Immature natural killer cell (primary cell): Measurements from ENCODE around the gene ENTHD1. TPM values are rescaled to one million over a fixed set of nuclear protein-coding genes. Genes with fewer than 3 reads are reported as not detected.

ENCODE experiments used
- DNase-seq, 3 donors: peaks; one replicate each; pipeline ENCODE4 v3.0.0; 2022; ENCODE audit warnings: mixed read lengths in 1 of 3
- H3K27ac Mint-ChIP-seq, 6 donors: one replicate each; pipeline ENCODE4 v1.8.0; 2020; ENCODE audit warnings: mixed read lengths in 6 of 6, mild to moderate bottlenecking in 5 of 6, inconsistent platforms in 4 of 6, moderate library complexity in 3 of 6
- H3K27me3 Mint-ChIP-seq, 3 donors: one replicate each; pipeline ENCODE4 v1.8.0; 2020 to 2021; ENCODE audit warnings: low read depth in 3 of 3, mild to moderate bottlenecking in 3 of 3, mixed read lengths in 3 of 3, moderate library complexity in 3 of 3, inconsistent platforms in 1 of 3
- H3K36me3 Mint-ChIP-seq, 3 donors: one replicate each; pipeline ENCODE4 v1.8.0; 2020; ENCODE audit warnings: mixed read lengths in 3 of 3, inconsistent platforms in 2 of 3, mild to moderate bottlenecking in 2 of 3
- H3K4me1 Mint-ChIP-seq, 2 donors: one replicate each; pipeline ENCODE4 v1.8.0; 2020; ENCODE audit warnings: inconsistent platforms in 2 of 2, mild to moderate bottlenecking in 2 of 2, mixed read lengths in 2 of 2, moderate library complexity in 1 of 2
- H3K4me3 Mint-ChIP-seq, 5 donors: one replicate each; pipeline ENCODE4 v1.8.0; 2020; ENCODE audit warnings: mild to moderate bottlenecking in 5 of 5, mixed read lengths in 5 of 5, inconsistent platforms in 3 of 5, moderate library complexity in 3 of 5
- H3K9me3 Mint-ChIP-seq, 6 donors: one replicate each; pipeline ENCODE4 v1.8.0; 2020; ENCODE audit warnings: mild to moderate bottlenecking in 6 of 6, mixed read lengths in 6 of 6, inconsistent platforms in 4 of 6, moderate library complexity in 3 of 6
- polyA plus RNA-seq, 3 donors: library from polyadenylated mRNA; unstranded; fragments of 300-500 nt; fragmentation: Illumina TruSeq; gene quantifications; one replicate each; pipeline ENCODE4 v1.2.3, GENCODE V29; 2021

The ENTHD1 gene
- polyA plus RNA-seq, 3 donors from 2014 or later, result not detected

- H3K9me3 Mint-ChIP-seq, result no peaks in the 10 kb centered on the region
- H3K4me3 Mint-ChIP-seq, result no peak overlapping the region
- no peak overlapping the region for H3K27ac Mint-ChIP-seq
- no peak for DNase-seq
- peaks cover 11 to 14% of the 10 kb centered on the region in 2 donors for H3K4me1 Mint-ChIP-seq
- H3K27me3 Mint-ChIP-seq, result peaks cover 0 to 12% (median 0%) of the 10 kb centered on the region in 3 donors
- no peaks in the 10 kb centered on the region for H3K36me3 Mint-ChIP-seq
These were observed 172.1 kb downstream of the ENTHD1 start for GRCh38 chr22:39721206-39722031.

GRCh38 chr22:39719559-39720450 lies 173.8 kb downstream of the ENTHD1 start:
- peak overlapping the region in 1 of 5 donors; percentile 13 for H3K4me3 Mint-ChIP-seq
- peak; percentile 17 to 34 (median 25) for DNase-seq
- peaks cover 0 to 14% (median 0%) of the 10 kb centered on the region in 3 donors for H3K27me3 Mint-ChIP-seq
- no peaks in the 10 kb centered on the region for H3K9me3 Mint-ChIP-seq
- peaks cover 11 to 14% of the 10 kb centered on the region in 2 donors for H3K4me1 Mint-ChIP-seq
- no peaks in the 10 kb centered on the region for H3K36me3 Mint-ChIP-seq
- H3K27ac Mint-ChIP-seq, result peak overlapping the region in 3 of 6 donors; percentile 34 to 49 (median 44)

GRCh38 chr22:39718921-39719475 lies 174.6 kb downstream of the ENTHD1 start:
- DNase-seq, result no peak
- peak overlapping the region in 3 of 6 donors; percentile 34 to 49 (median 44) for H3K27ac Mint-ChIP-seq
- H3K36me3 Mint-ChIP-seq, result no peaks in the 10 kb centered on the region
- H3K4me3 Mint-ChIP-seq, result peak overlapping the region in 1 of 5 donors; percentile 7
- H3K27me3 Mint-ChIP-seq, result peaks cover 0 to 14% (median 0%) of the 10 kb centered on the region in 3 donors
- H3K4me1 Mint-ChIP-seq, result peaks cover 11 to 14% of the 10 kb centered on the region in 2 donors
- no peaks in the 10 kb centered on the region for H3K9me3 Mint-ChIP-seq

- Mint-ChIP-seq H3K4me3 (peak overlapping the region in 1 of 5 donors; percentile 43), H3K4me1 (peaks cover 11 to 14% of the 10 kb centered on the region in 2 donors), H3K9me3 (no peaks in the 10 kb centered on the region), H3K27ac (peak overlapping the region in 1 of 6 donors; percentile 30), H3K27me3 (peaks cover 0 to 14% (median 0%) of the 10 kb centered on the region in 3 donors), H3K36me3 (no peaks in the 10 kb centered on the region)
- DNase-seq, result no peak
These were observed 175.4 kb downstream of the ENTHD1 start for GRCh38 chr22:39718206-39718605.

GRCh38 chr22:39717099-39717498 lies 176.5 kb downstream of the ENTHD1 start:
- Mint-ChIP-seq H3K9me3 (no peaks in the 10 kb centered on the region), H3K4me1 (peaks cover 11 to 14% of the 10 kb centered on the region in 2 donors), H3K36me3 (no peaks in the 10 kb centered on the region), H3K27ac (no peak overlapping the region), H3K4me3 (no peak overlapping the region), H3K27me3 (peaks cover 0 to 14% (median 1%) of the 10 kb centered on the region in 3 donors)
- DNase-seq, result no peak

- no peak overlapping the region for H3K4me3 Mint-ChIP-seq
- peaks cover 0 to 14% (median 1%) of the 10 kb centered on the region in 3 donors for H3K27me3 Mint-ChIP-seq
- no peak for DNase-seq
- peaks cover 0 to 1% (median 0%) of the 10 kb centered on the region in 6 donors for H3K9me3 Mint-ChIP-seq
- no peaks in the 10 kb centered on the region for H3K36me3 Mint-ChIP-seq
- peaks cover 11 to 14% of the 10 kb centered on the region in 2 donors for H3K4me1 Mint-ChIP-seq
- no peak overlapping the region for H3K27ac Mint-ChIP-seq
These were observed 177.0 kb downstream of the ENTHD1 start for GRCh38 chr22:39716534-39716933.

GRCh38 chr22:39715778-39716495 lies 177.6 kb downstream of the ENTHD1 start:
- no peaks in the 10 kb centered on the region for H3K36me3 Mint-ChIP-seq
- H3K4me1 Mint-ChIP-seq, result peaks cover 11 to 14% of the 10 kb centered on the region in 2 donors
- peaks cover 0 to 1% (median 0%) of the 10 kb centered on the region in 6 donors for H3K9me3 Mint-ChIP-seq
- H3K27ac Mint-ChIP-seq, result no peak overlapping the region
- H3K27me3 Mint-ChIP-seq, result peaks cover 0 to 14% (median 1%) of the 10 kb centered on the region in 3 donors
- no peak for DNase-seq
- no peak overlapping the region for H3K4me3 Mint-ChIP-seq

GRCh38 chr22:39714321-39714720 lies 179.2 kb downstream of the ENTHD1 start:
- Mint-ChIP-seq H3K9me3 (peaks cover 0 to 1% (median 0%) of the 10 kb centered on the region in 6 donors), H3K36me3 (no peaks in the 10 kb centered on the region), H3K4me1 (peaks cover 4% of the 10 kb centered on the region in 2 donors), H3K27ac (no peak overlapping the region), H3K27me3 (peaks cover 3 to 5% (median 4%) of the 10 kb centered on the region in 3 donors), H3K4me3 (no peak overlapping the region)
- DNase-seq, result no peak

- H3K4me3 Mint-ChIP-seq, result no peak overlapping the region
- H3K27ac Mint-ChIP-seq, result no peak overlapping the region
- DNase-seq, result no peak
- H3K4me1 Mint-ChIP-seq, result peaks cover 0 to 1% of the 10 kb centered on the region in 2 donors
- H3K36me3 Mint-ChIP-seq, result no peaks in the 10 kb centered on the region
- peaks cover 0 to 1% (median 0%) of the 10 kb centered on the region in 6 donors for H3K9me3 Mint-ChIP-seq
- H3K27me3 Mint-ChIP-seq, result peaks cover 3 to 5% (median 5%) of the 10 kb centered on the region in 3 donors
These were observed 179.7 kb downstream of the ENTHD1 start for GRCh38 chr22:39713799-39714290.

GRCh38 chr22:39712751-39713525 lies 180.6 kb downstream of the ENTHD1 start:
- H3K27me3 Mint-ChIP-seq, result peaks cover 3 to 5% (median 5%) of the 10 kb centered on the region in 3 donors
- no peak overlapping the region for H3K4me3 Mint-ChIP-seq
- H3K9me3 Mint-ChIP-seq, result peaks cover 0 to 1% (median 0%) of the 10 kb centered on the region in 6 donors
- no peaks in the 10 kb centered on the region for H3K36me3 Mint-ChIP-seq
- no peak overlapping the region for H3K27ac Mint-ChIP-seq
- DNase-seq, result no peak
- H3K4me1 Mint-ChIP-seq, result no peaks in the 10 kb centered on the region

GRCh38 chr22:39712081-39712480 lies 181.5 kb downstream of the ENTHD1 start:
- Mint-ChIP-seq H3K27me3 (peaks cover 3 to 5% (median 5%) of the 10 kb centered on the region in 3 donors), H3K27ac (no peak overlapping the region), H3K9me3 (peaks cover 0 to 1% (median 0%) of the 10 kb centered on the region in 6 donors), H3K4me1 (no peaks in the 10 kb centered on the region), H3K4me3 (peak overlapping the region in 1 of 5 donors; percentile 27), H3K36me3 (no peaks in the 10 kb centered on the region)
- no peak for DNase-seq
